ENCODE measurements around the gene LPAR2.
"Not testable (repeated sequence)": the region's sequence is repeated elsewhere in the genome, so short reads cannot be mapped to it uniquely, and the experiment has no call there.

The LPAR2 gene

DNA sequence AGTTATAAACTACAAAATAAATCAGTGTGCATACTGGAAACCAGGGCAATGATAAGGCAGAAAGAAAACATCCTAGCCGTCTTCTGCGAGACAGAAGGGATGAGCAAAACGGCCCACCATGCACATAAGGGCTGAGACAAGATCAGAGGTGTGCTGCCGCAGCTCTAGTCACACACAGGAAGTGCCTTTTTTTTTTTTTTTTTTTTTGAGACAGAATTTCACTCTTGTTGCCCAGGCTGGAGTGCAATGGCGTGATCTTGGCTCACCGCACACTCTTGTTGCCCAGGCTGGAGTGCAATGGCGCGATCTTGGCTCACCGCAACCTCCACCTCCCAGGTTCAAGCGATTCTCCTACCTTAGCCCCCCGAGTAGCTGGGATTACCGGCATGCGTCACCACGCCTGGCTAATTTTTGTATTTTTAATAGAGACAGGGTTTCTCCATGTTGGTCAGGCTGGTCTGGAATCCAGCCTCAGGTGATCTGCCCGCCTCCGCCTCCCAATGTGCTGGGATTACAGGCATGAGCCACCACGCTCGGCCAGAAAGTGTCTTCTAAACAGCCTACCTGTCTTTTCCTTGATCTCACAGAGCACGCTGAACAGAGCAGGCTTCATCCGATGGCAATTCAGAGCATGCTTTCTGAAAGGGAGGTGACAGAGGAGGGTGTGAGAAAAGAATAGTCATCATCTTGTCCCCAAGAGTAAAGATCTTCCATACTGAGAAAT is 29.1 kb downstream of the LPAR2 start:
- H3K4me1 ChIP-seq (ENCODE audit: control insufficient read depth in 2 of 2, insufficient read depth in 2 of 2, low read length in 2 of 2), result peaks cover 15 to 22% of the 10 kb centered on the region in 2 donors

DNA sequence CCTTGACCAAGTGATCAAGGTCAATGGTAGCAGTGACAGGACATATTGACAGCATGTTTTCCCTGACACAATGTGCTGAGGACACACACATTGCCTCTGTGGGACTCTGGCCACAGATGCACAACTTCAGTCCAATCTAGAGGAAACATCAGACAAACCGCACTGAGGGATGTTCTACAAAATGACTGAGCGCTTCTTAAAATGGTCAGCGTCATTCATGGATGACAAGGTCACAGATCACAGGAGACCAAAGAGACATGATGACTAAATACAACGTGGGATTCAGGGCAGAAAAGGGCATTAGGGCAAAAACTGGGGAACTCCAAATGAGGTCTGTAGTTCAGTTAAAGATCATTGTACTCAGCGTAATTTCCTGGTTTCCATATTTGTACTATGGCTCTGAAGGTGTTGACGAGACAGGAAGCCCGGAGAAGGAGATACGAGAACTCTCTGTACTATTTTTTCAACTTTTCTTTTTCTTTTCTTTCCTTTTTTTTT is 30.2 kb downstream of the LPAR2 start:
- H3K9me3 ChIP-seq (ENCODE audit: control insufficient read depth in 2 of 2, low read length in 2 of 2), result no peaks in the 10 kb centered on the region
- peak overlapping the region; percentile 45 to 74 for H3K27ac ChIP-seq (ENCODE audit: low read depth in 2 of 2, low read length in 2 of 2)
- no peak overlapping the region for H3K4me3 ChIP-seq (ENCODE audit: low read length in 2 of 2)
- no peaks in the 10 kb centered on the region for H3K36me3 ChIP-seq (ENCODE audit: control insufficient read depth in 2 of 2, insufficient read depth in 2 of 2, low read length in 2 of 2)
- H3K4me1 ChIP-seq (ENCODE audit: control insufficient read depth in 2 of 2, insufficient read depth in 2 of 2, low read length in 2 of 2), result peaks cover 15 to 18% of the 10 kb centered on the region in 2 donors
- peak overlapping the region in 1 of 2 donors; percentile 26 for H3K9ac ChIP-seq (ENCODE audit: low read depth in 1 of 2, low read length in 2 of 2)
- H3K27me3 ChIP-seq (ENCODE audit: control insufficient read depth in 2 of 2, insufficient read depth in 2 of 2, low read length in 2 of 2), result no peaks in the 10 kb centered on the region

More for the DNA sequence above, 29.1 kb downstream of the LPAR2 start:
- Histone ChIP-seq H3K27ac (ENCODE audit: low read depth in 2 of 2, low read length in 2 of 2) (peak overlapping the region; percentile 39 to 65), H3K4me3 (ENCODE audit: low read length in 2 of 2) (peak overlapping the region in 1 of 2 donors; percentile 26)
- not testable (repeated sequence) for H3K27me3 ChIP-seq (ENCODE audit: control insufficient read depth in 2 of 2, insufficient read depth in 2 of 2, low read length in 2 of 2); H3K9me3 ChIP-seq (ENCODE audit: control insufficient read depth in 2 of 2, low read length in 2 of 2); H3K9ac ChIP-seq (ENCODE audit: low read depth in 1 of 2, low read length in 2 of 2); H3K36me3 ChIP-seq (ENCODE audit: control insufficient read depth in 2 of 2, insufficient read depth in 2 of 2, low read length in 2 of 2)

DNA sequence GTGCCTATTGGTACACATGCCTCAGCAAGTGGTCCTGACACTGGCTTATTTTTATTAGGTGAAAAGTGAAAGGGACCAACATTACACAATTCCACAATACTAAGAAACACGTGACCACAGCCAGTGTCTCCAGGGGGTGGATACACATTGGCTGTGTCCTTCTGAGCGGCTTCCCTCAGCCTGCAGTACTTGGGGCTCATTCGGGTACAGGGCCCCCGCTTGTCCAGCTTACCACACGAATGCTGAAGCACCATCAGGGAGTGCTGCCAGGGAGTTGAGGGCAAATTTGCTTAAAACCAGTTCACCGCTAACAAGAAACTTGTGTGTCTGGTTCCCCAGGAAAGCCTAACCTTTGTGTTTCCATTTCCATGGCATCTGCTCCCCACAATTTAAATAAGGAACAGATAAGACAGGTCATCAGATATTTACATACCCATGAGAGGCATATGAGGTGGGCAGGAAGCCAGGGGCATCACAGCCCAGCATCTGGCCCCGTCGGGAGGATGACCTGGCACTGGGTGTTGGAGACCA is 32.8 kb downstream of the LPAR2 start:
- H3K36me3 ChIP-seq (ENCODE audit: control insufficient read depth in 2 of 2, insufficient read depth in 2 of 2, low read length in 2 of 2), result no peaks in the 10 kb centered on the region
- no peaks in the 10 kb centered on the region for H3K27me3 ChIP-seq (ENCODE audit: control insufficient read depth in 2 of 2, insufficient read depth in 2 of 2, low read length in 2 of 2)
- H3K4me1 ChIP-seq (ENCODE audit: control insufficient read depth in 2 of 2, insufficient read depth in 2 of 2, low read length in 2 of 2), result peaks cover 6 to 7% of the 10 kb centered on the region in 2 donors
- H3K9ac ChIP-seq (ENCODE audit: low read depth in 1 of 2, low read length in 2 of 2), result no peak overlapping the region
- H3K27ac ChIP-seq (ENCODE audit: low read depth in 2 of 2, low read length in 2 of 2), result peak overlapping the region in 1 of 2 donors; percentile 17
- no peak overlapping the region for H3K4me3 ChIP-seq (ENCODE audit: low read length in 2 of 2)
- H3K9me3 ChIP-seq (ENCODE audit: control insufficient read depth in 2 of 2, low read length in 2 of 2), result no peaks in the 10 kb centered on the region

DNA sequence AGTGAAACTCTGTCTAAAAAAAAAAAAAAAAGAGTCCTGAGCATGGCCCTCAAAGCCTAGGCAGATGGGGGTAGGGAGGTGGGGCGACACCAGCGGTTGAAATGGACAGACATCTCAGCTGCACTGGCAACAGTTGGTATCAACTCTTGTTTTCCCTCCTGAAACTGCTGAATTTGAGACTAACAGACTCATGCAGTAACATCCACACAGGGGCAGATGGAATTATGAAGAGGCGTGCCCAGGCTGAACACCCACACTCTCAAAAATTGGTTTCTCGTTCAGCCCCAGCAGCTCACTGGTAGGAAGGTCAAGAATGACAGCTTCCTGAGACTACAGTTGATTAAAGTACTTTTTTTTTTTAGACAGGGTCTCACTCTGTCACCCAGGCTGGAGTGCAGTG is 33.6 kb downstream of the LPAR2 start:
- H3K4me1 ChIP-seq (ENCODE audit: control insufficient read depth in 2 of 2, insufficient read depth in 2 of 2, low read length in 2 of 2), result peaks cover 6 to 7% of the 10 kb centered on the region in 2 donors
- H3K4me3 ChIP-seq (ENCODE audit: low read length in 2 of 2), result no peak overlapping the region
- no peak overlapping the region for H3K27ac ChIP-seq (ENCODE audit: low read depth in 2 of 2, low read length in 2 of 2)
- H3K27me3 ChIP-seq (ENCODE audit: control insufficient read depth in 2 of 2, insufficient read depth in 2 of 2, low read length in 2 of 2), result no peaks in the 10 kb centered on the region
- no peak overlapping the region for H3K9ac ChIP-seq (ENCODE audit: low read depth in 1 of 2, low read length in 2 of 2)
- no peaks in the 10 kb centered on the region for H3K36me3 ChIP-seq (ENCODE audit: control insufficient read depth in 2 of 2, insufficient read depth in 2 of 2, low read length in 2 of 2)
- H3K9me3 ChIP-seq (ENCODE audit: control insufficient read depth in 2 of 2, low read length in 2 of 2), result no peaks in the 10 kb centered on the region

DNA sequence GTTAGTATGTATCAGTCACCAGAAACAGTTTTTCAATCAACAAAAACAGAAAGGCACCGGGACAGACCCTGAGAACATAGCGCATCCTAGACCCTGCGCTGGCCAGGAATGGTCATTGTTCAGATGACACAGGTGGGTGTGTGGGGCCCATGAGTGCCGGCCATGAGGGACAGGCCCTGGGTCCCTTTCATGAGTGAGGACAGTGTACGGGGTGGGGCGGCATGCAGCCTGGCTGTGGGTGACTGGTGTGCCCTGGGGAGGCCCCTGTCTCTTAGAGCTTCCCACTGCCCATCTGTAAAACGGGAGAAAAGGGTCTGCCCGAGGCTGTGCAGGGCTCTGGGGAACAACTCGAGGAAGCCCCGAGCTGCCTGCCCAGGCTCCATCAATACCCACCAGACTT is 35.3 kb downstream of the LPAR2 start:
- Histone ChIP-seq H3K36me3 (ENCODE audit: control insufficient read depth in 2 of 2, insufficient read depth in 2 of 2, low read length in 2 of 2) (no peaks in the 10 kb centered on the region), H3K27me3 (ENCODE audit: control insufficient read depth in 2 of 2, insufficient read depth in 2 of 2, low read length in 2 of 2) (no peaks in the 10 kb centered on the region), H3K4me1 (ENCODE audit: control insufficient read depth in 2 of 2, insufficient read depth in 2 of 2, low read length in 2 of 2) (peaks cover 6 to 7% of the 10 kb centered on the region in 2 donors), H3K27ac (ENCODE audit: low read depth in 2 of 2, low read length in 2 of 2) (no peak overlapping the region), H3K9ac (ENCODE audit: low read depth in 1 of 2, low read length in 2 of 2) (no peak overlapping the region), H3K9me3 (ENCODE audit: control insufficient read depth in 2 of 2, low read length in 2 of 2) (no peaks in the 10 kb centered on the region), H3K4me3 (ENCODE audit: low read length in 2 of 2) (no peak overlapping the region)

DNA sequence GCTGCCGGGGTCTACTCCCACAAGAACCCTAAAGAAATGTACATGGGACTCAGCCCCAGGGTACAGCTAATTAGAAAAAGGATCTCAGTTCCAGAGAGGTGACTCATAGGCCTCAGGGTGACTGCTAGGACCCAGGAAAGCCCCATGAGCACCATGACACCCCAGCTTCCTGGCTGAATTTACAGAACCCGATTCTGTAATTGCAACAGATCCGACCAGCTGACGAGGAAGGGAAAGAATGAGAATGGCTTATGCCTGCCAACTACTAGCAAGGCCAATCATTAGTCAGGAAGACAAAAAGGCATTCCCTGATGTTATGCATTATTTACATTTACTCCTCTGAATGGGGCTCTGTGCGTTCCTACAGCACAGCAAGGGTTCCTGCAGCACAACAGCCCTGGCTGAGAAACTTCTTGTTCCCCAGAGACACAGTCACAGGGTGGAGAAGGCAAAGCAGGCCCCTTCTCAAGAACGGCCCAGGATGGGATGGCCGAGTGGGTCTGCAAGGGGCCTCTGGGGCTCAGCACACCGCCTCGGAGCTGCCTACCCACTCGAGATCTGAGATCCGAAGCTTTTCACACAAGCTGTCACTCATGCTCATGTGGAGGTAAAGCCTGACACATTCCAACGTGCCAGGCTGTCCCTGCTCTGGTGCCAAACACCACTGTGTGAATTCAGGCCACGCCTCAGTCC is 36.7 kb downstream of the LPAR2 start:
- Histone ChIP-seq H3K4me1 (ENCODE audit: control insufficient read depth in 2 of 2, insufficient read depth in 2 of 2, low read length in 2 of 2) (peaks cover 6 to 7% of the 10 kb centered on the region in 2 donors), H3K27ac (ENCODE audit: low read depth in 2 of 2, low read length in 2 of 2) (peak overlapping the region; percentile 29 to 63), H3K9ac (ENCODE audit: low read depth in 1 of 2, low read length in 2 of 2) (no peak overlapping the region), H3K4me3 (ENCODE audit: low read length in 2 of 2) (no peak overlapping the region), H3K9me3 (ENCODE audit: control insufficient read depth in 2 of 2, low read length in 2 of 2) (no peaks in the 10 kb centered on the region), H3K27me3 (ENCODE audit: control insufficient read depth in 2 of 2, insufficient read depth in 2 of 2, low read length in 2 of 2) (no peaks in the 10 kb centered on the region), H3K36me3 (ENCODE audit: control insufficient read depth in 2 of 2, insufficient read depth in 2 of 2, low read length in 2 of 2) (no peaks in the 10 kb centered on the region)

DNA sequence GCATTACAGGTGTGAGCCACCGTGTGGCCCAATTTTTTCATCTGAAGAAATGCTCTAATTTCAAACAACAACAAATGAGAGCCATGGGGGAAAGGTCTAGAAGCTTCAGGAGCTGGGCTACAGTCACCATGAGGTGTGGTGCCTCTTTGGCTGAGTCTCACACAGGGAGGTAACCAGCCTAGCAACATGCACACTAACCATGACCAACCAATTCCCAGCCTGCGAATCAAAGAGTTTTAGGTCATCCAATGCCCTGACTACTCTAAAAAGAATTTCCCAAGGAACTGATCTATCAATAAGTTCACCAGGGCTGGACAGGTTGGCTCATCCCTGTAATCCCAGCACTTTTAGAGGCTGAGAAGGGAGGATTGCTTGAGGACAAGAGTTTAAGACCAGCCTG is 39.5 kb downstream of the LPAR2 start:
- no peak overlapping the region for H3K4me3 ChIP-seq (ENCODE audit: low read length in 2 of 2)
- no peaks in the 10 kb centered on the region for H3K9me3 ChIP-seq (ENCODE audit: control insufficient read depth in 2 of 2, low read length in 2 of 2)
- H3K27me3 ChIP-seq (ENCODE audit: control insufficient read depth in 2 of 2, insufficient read depth in 2 of 2, low read length in 2 of 2), result no peaks in the 10 kb centered on the region
- no peak overlapping the region for H3K9ac ChIP-seq (ENCODE audit: low read depth in 1 of 2, low read length in 2 of 2)
- H3K4me1 ChIP-seq (ENCODE audit: control insufficient read depth in 2 of 2, insufficient read depth in 2 of 2, low read length in 2 of 2), result peaks cover 0 to 3% of the 10 kb centered on the region in 2 donors
- H3K27ac ChIP-seq (ENCODE audit: low read depth in 2 of 2, low read length in 2 of 2), result peak overlapping the region in 1 of 2 donors; percentile 9
- no peaks in the 10 kb centered on the region for H3K36me3 ChIP-seq (ENCODE audit: control insufficient read depth in 2 of 2, insufficient read depth in 2 of 2, low read length in 2 of 2)

DNA sequence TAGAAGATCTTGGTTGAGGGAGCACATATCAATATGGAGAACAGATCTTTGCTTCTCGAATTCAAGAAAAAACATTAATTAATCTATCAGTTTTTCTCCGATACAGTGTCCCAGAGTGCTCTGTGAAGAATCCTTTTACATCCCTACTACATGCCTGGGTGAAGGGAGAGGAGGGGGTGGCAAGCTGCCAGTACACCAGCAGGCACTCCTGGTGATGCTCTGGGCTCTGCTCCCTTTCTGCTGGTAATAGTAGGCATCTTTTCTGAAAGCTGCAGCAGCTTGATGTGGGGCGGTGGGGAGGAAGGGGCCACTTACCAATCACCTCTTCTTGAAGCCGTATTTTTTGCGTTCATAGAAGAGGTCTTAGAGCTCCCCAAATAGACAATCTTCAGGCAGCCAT is 40.2 kb downstream of the LPAR2 start:
- Histone ChIP-seq H3K4me1 (ENCODE audit: control insufficient read depth in 2 of 2, insufficient read depth in 2 of 2, low read length in 2 of 2) (peaks cover 0 to 3% of the 10 kb centered on the region in 2 donors), H3K4me3 (ENCODE audit: low read length in 2 of 2) (no peak overlapping the region), H3K27me3 (ENCODE audit: control insufficient read depth in 2 of 2, insufficient read depth in 2 of 2, low read length in 2 of 2) (no peaks in the 10 kb centered on the region), H3K27ac (ENCODE audit: low read depth in 2 of 2, low read length in 2 of 2) (no peak overlapping the region), H3K9ac (ENCODE audit: low read depth in 1 of 2, low read length in 2 of 2) (no peak overlapping the region), H3K36me3 (ENCODE audit: control insufficient read depth in 2 of 2, insufficient read depth in 2 of 2, low read length in 2 of 2) (no peaks in the 10 kb centered on the region), H3K9me3 (ENCODE audit: control insufficient read depth in 2 of 2, low read length in 2 of 2) (no peaks in the 10 kb centered on the region)

DNA sequence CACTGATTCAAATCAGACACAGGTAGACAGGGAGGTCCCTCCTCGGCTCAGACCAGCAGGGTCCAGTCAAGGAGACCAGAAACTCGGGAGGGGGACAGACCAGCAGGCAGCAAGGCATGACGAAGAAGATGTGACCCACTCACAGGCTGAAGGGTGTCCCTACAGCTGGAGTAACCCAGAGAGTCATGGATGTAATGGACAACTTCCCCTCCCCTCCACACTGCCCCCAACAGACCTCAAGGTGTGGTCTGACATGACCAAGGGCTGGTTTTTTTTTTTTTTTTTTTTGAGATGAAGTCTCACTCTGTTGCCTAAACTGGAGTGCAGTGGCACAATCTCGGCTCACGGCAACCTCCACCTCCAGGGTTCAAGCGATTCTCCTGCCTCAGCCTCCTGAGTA is 43.7 kb downstream of the LPAR2 start:
- H3K9me3 ChIP-seq (ENCODE audit: control insufficient read depth in 2 of 2, low read length in 2 of 2), result no peaks in the 10 kb centered on the region
- no peak overlapping the region for H3K27ac ChIP-seq (ENCODE audit: low read depth in 2 of 2, low read length in 2 of 2)
- H3K4me1 ChIP-seq (ENCODE audit: control insufficient read depth in 2 of 2, insufficient read depth in 2 of 2, low read length in 2 of 2), result peaks cover 14 to 15% of the 10 kb centered on the region in 2 donors
- no peak overlapping the region for H3K9ac ChIP-seq (ENCODE audit: low read depth in 1 of 2, low read length in 2 of 2)
- H3K4me3 ChIP-seq (ENCODE audit: low read length in 2 of 2), result no peak overlapping the region
- no peaks in the 10 kb centered on the region for H3K27me3 ChIP-seq (ENCODE audit: control insufficient read depth in 2 of 2, insufficient read depth in 2 of 2, low read length in 2 of 2)
- no peaks in the 10 kb centered on the region for H3K36me3 ChIP-seq (ENCODE audit: control insufficient read depth in 2 of 2, insufficient read depth in 2 of 2, low read length in 2 of 2)

DNA sequence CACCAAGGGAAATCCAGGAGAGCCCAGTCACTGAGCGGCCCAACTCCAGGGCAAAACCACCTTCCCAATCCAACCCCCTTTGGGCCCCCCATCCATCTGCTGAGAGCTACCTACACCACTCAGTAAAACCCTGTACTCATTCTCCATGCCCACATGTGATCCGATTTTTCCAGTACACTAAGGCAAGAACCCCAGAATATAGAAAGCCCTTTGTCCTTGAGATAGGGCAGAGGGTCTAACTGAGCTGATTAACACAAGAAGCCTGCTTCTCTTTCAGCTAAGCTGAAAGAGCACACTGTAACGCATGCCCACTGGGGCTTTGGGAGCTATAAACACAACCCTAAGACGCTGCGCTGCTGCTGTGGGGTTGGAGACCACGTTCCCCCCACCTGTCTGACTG is 45.5 kb downstream of the LPAR2 start:
- no peak overlapping the region for H3K27ac ChIP-seq (ENCODE audit: low read depth in 2 of 2, low read length in 2 of 2)
- no peaks in the 10 kb centered on the region for H3K36me3 ChIP-seq (ENCODE audit: control insufficient read depth in 2 of 2, insufficient read depth in 2 of 2, low read length in 2 of 2)
- H3K27me3 ChIP-seq (ENCODE audit: control insufficient read depth in 2 of 2, insufficient read depth in 2 of 2, low read length in 2 of 2), result no peaks in the 10 kb centered on the region
- H3K4me3 ChIP-seq (ENCODE audit: low read length in 2 of 2), result no peak overlapping the region
- H3K9ac ChIP-seq (ENCODE audit: low read depth in 1 of 2, low read length in 2 of 2), result no peak overlapping the region
- H3K9me3 ChIP-seq (ENCODE audit: control insufficient read depth in 2 of 2, low read length in 2 of 2), result no peaks in the 10 kb centered on the region
- peaks cover 14 to 15% of the 10 kb centered on the region in 2 donors for H3K4me1 ChIP-seq (ENCODE audit: control insufficient read depth in 2 of 2, insufficient read depth in 2 of 2, low read length in 2 of 2)

All from mucosa of rectum (tissue), 2 donors.